KG1 (cell line): ENCODE results near the gene CACNA1C.

Experiments
- DNase-seq: peaks from one replicate; lab custom pipeline; 2025; lab: John Stamatoyannopoulos, UW

The CACNA1C gene

DNA sequence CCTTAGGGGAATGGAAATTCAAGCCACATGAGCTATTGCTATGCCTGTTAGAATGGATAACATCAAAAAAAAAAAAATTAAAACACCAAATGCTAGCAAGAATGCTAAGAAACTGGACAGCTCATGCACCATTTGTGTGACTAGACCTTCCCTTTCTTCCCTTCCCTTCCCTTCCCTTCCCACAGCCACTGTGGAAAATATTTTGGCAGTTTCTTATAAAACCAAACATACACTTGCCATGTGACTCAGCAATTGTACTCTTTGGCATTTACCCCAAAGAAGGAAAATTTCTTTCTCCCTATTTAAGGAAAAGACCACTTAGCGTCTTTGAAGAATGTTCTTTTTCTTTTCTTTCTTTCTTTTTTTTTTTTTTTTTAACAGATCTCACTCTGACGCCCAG lies 692.9 kb downstream of the CACNA1C start:
- no peak for DNase-seq
